Sciatic nerve (tissue), 2 donors: ENCODE data around the gene CYP11A1. TPM values are rescaled to one million over a fixed set of nuclear protein-coding genes. Genes with fewer than 3 reads are reported as not detected.
"Not testable (repeated sequence)": the region's sequence is repeated elsewhere in the genome, so short reads cannot be mapped to it uniquely, and the experiment has no call there.

Source experiments
- ATAC-seq: fragments of 200-7000 bp; cut with Tn5 transposase; one replicate; pipeline ENCODE4 v1.9.1; 2020; ENCODE audit warnings: mild to moderate bottlenecking, moderate library complexity
- DNase-seq: peaks from one replicate; pipeline ENCODE4 v3.0.0-alpha.2; 2020; ENCODE audit warnings: low spot score
- intact Hi-C: fragments of 100-400 bp; cut with DNase I; formaldehyde crosslinking; loops from one replicate; pipeline ENCODE4 v1.14.2; 2022
- total RNA-seq: library from RNA; stranded (reverse); fragmentation: NEBNext Ultra II Directional; extraction: Animal tissue kit (Norgen Biotek cat#: 25700); gene quantifications from one replicate; pipeline ENCODE4 v1.2.1, GENCODE V29; 2021
- donor health status: DM: no; HTN: no; CAD: no.
- donor health status: DM: no; HTN: no; CAD: no.

The CYP11A1 gene
- total RNA-seq, 1 donor from 2014 or later, result 4.3 TPM

GRCh38 chr15:74357514-74357913 lies 9.9 kb downstream of the CYP11A1 start:
- ATAC-seq, intact Hi-C loops: not testable (repeated sequence)
- peak; percentile 60 for DNase-seq

GRCh38 chr15:74356050-74356449 lies 11.4 kb downstream of the CYP11A1 start:
- DNase-seq, result peak; percentile 39
- intact Hi-C loops, result not testable (repeated sequence)

GRCh38 chr15:74353992-74354391 lies 13.5 kb downstream of the CYP11A1 start:
- DNase-seq, ATAC-seq, intact Hi-C loops: not testable (repeated sequence)

More at GRCh38 chr15:74356050-74356449, 11.4 kb downstream of the CYP11A1 start:
- ATAC-seq, result not testable (repeated sequence)

- intact Hi-C loops, result no loop called here
- ATAC-seq, result no peak
- DNase-seq, result peak; percentile 2
These were observed 15.0 kb downstream of the CYP11A1 start for GRCh38 chr15:74352393-74352910.

GRCh38 chr15:74351670-74352069 lies 15.8 kb downstream of the CYP11A1 start:
- intact Hi-C loops, result no loop called here
- DNase-seq (peak; percentile 0), ATAC-seq (no peak)

- DNase-seq, result peak; percentile 23
- no peak for ATAC-seq
- intact Hi-C loops, result no loop called here
These were observed 16.9 kb downstream of the CYP11A1 start for GRCh38 chr15:74350295-74351275.

- ATAC-seq (no peak), DNase-seq (no peak)
- intact Hi-C loops, result no loop called here
These were observed 18.1 kb downstream of the CYP11A1 start for GRCh38 chr15:74349241-74349778.

- intact Hi-C loops, result no loop called here
- no peak for DNase-seq
These were observed 19.6 kb downstream of the CYP11A1 start for GRCh38 chr15:74347757-74348250.

GRCh38 chr15:74345051-74345450 lies 22.4 kb downstream of the CYP11A1 start:
- intact Hi-C loops, result no loop called here
- DNase-seq (no peak), ATAC-seq (no peak)

More at GRCh38 chr15:74347757-74348250, 19.6 kb downstream of the CYP11A1 start:
- ATAC-seq, result no peak

GRCh38 chr15:74343797-74344127 lies 23.7 kb downstream of the CYP11A1 start:
- no peak for ATAC-seq
- peak; percentile 23 for DNase-seq
- intact Hi-C loops, result no loop called here

GRCh38 chr15:74343127-74343796 lies 24.2 kb downstream of the CYP11A1 start:
- ATAC-seq (no peak), DNase-seq (no peak)
- intact Hi-C loops, result no loop called here

- ATAC-seq (no peak), DNase-seq (no peak)
- intact Hi-C loops, result no loop called here
These were observed 27.3 kb downstream of the CYP11A1 start for GRCh38 chr15:74340150-74340549.

- ATAC-seq (no peak), DNase-seq (no peak)
- intact Hi-C loops, result no loop called here
These were observed 28.1 kb downstream of the CYP11A1 start for GRCh38 chr15:74339371-74339770.

- intact Hi-C loops, result no loop called here
- DNase-seq (peak; percentile 48), ATAC-seq (no peak)
These were observed 28.8 kb downstream of the CYP11A1 start for GRCh38 chr15:74338676-74339075.

GRCh38 chr15:74337607-74338211 lies 29.7 kb downstream of the CYP11A1 start:
- ATAC-seq (no peak), DNase-seq (peak; percentile 14)
- intact Hi-C loops, result no loop called here

GRCh38 chr15:74337146-74337545 lies 30.3 kb downstream of the CYP11A1 start:
- ATAC-seq, result no peak
- intact Hi-C loops, result no loop called here
- no peak for DNase-seq

- intact Hi-C loops, result no loop called here
- DNase-seq (no peak), ATAC-seq (no peak)
These were observed 31.1 kb downstream of the CYP11A1 start for GRCh38 chr15:74336061-74337005.

GRCh38 chr15:74335396-74335795 lies 32.0 kb downstream of the CYP11A1 start:
- DNase-seq (no peak), ATAC-seq (no peak)
- intact Hi-C loops, result no loop called here
